NCI-H446 treated with DMSO at 0.1 percent for 48 hours (cell line): Measurements from ENCODE around the gene ELFN1.

ENCODE experiments used
- DNase-seq: peaks from one replicate; lab custom pipeline; 2025; lab: John Stamatoyannopoulos, UW

ELFN1 gene

GRCh38 chr7:1742555-1743303 is 72.7 kb downstream of the ELFN1 start:
- no peak for DNase-seq

GRCh38 chr7:1743481-1744230 is 73.6 kb downstream of the ELFN1 start:
- DNase-seq: no peak

GRCh38 chr7:1744296-1745017 is 74.4 kb downstream of the ELFN1 start:
- DNase-seq: no peak

GRCh38 chr7:1745018-1745532 is 75.0 kb downstream of the ELFN1 start:
- DNase-seq: no peak

GRCh38 chr7:1745576-1746490 is 75.8 kb downstream of the ELFN1 start:
- no peak for DNase-seq

- DNase-seq: no peak
Measured at GRCh38 chr7:1746491-1746975, 76.5 kb downstream of the ELFN1 start.

- no peak for DNase-seq
Measured at GRCh38 chr7:1747004-1747801, 77.1 kb downstream of the ELFN1 start.

- no peak for DNase-seq
Measured at GRCh38 chr7:1748076-1748838, 78.2 kb downstream of the ELFN1 start.

- DNase-seq: no peak
Measured at GRCh38 chr7:1748839-1749173, 78.7 kb downstream of the ELFN1 start.

- DNase-seq: no peak
Measured at GRCh38 chr7:1749351-1749863, 79.3 kb downstream of the ELFN1 start.

- DNase-seq: no peak
Measured at GRCh38 chr7:1749864-1750466, 79.9 kb downstream of the ELFN1 start.

GRCh38 chr7:1750541-1751021 is 80.5 kb downstream of the ELFN1 start:
- no peak for DNase-seq

- DNase-seq: no peak
Measured at GRCh38 chr7:1752111-1752510, 82.0 kb downstream of the ELFN1 start.

- no peak for DNase-seq
Measured at GRCh38 chr7:1752771-1753563, 82.9 kb downstream of the ELFN1 start.

- no peak for DNase-seq
Measured at GRCh38 chr7:1753564-1753867, 83.4 kb downstream of the ELFN1 start.

- DNase-seq: no peak
Measured at GRCh38 chr7:1754345-1754908, 84.3 kb downstream of the ELFN1 start.

GRCh38 chr7:1755783-1756625 is 85.9 kb downstream of the ELFN1 start:
- DNase-seq: no peak
